ENCODE data around the gene POTEF.
"Not testable (repeated sequence)": the region's sequence is repeated elsewhere in the genome, so short reads cannot be mapped to it uniquely, and the experiment has no call there.

POTEF gene

GRCh38 chr2:130128464-130128863 lies 558 bp downstream of the POTEF start:
- DNase-seq (ENCODE audit: low spot score) = not testable (repeated sequence)

GRCh38 chr2:130127726-130128125 lies 1.3 kb downstream of the POTEF start:
- not testable (repeated sequence) for DNase-seq (ENCODE audit: low spot score)

- DNase-seq (ENCODE audit: low spot score) = not testable (repeated sequence)
Observed at GRCh38 chr2:130120924-130121323, 8.1 kb downstream of the POTEF start.

- not testable (repeated sequence) for DNase-seq (ENCODE audit: low spot score)
Observed at GRCh38 chr2:130102597-130103363, 26.2 kb downstream of the POTEF start.

DNA sequence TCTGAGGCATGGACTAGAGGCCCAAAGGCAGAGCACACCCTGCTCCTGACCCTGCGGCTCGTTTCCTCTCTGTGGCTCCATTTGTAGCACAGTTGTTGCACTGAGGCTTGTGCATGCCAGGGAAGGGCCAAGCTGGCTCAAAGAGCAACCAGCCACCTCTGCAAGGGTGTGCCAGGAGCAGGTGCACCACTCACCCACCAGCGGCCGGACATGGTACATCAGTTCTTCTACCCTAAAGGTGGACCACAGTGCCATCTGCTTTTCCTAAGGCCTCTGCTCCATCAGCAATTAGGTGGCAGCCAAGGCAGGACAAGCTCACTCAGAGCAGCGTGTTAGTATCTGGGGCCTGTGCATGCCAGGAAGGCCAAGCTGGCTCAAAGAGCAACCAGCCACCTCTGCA lies 66.4 kb downstream of the POTEF start:
- not testable (repeated sequence) for DNase-seq (ENCODE audit: low spot score)

DNA sequence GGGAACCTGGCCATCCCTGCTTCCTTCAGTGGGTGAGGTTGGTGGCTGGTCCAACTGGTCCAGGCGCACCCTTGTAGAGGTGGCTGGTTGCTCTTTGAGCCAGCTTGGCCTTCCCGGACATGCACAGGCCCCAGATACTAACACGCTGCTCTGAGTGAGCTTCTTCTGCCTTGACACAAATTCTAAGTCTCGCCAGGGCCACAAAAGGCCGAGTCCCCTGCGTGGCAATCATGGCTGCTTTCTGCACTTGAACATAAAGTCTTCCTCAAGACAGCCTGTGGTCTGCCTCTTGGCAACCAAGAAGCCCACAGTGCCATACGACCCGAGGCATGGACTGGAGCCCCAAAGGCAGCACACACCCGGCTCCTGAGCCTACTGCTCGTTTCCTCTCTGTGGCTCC lies 69.0 kb downstream of the POTEF start:
- not testable (repeated sequence) for DNase-seq (ENCODE audit: low spot score)

DNA sequence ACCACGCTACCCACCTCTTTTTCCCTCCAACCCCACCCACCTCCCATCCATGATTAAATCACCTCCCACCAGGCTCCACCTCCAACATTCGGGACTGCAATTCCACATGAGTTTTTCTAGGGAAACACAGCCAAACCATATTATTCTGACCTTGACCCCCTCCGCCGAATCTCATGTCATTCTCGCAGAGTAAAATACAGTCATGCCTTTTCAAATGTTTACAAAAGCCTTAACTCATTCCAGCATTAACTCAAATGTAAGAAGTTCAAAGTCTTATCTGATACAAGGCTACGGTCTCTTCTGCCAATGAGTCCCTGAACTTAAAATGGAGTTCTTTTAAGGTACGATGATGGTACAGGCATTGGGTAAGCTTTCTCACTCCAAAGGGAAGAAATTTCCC lies 72.7 kb downstream of the POTEF start:
- DNase-seq (ENCODE audit: low spot score) = not testable (repeated sequence)

DNA sequence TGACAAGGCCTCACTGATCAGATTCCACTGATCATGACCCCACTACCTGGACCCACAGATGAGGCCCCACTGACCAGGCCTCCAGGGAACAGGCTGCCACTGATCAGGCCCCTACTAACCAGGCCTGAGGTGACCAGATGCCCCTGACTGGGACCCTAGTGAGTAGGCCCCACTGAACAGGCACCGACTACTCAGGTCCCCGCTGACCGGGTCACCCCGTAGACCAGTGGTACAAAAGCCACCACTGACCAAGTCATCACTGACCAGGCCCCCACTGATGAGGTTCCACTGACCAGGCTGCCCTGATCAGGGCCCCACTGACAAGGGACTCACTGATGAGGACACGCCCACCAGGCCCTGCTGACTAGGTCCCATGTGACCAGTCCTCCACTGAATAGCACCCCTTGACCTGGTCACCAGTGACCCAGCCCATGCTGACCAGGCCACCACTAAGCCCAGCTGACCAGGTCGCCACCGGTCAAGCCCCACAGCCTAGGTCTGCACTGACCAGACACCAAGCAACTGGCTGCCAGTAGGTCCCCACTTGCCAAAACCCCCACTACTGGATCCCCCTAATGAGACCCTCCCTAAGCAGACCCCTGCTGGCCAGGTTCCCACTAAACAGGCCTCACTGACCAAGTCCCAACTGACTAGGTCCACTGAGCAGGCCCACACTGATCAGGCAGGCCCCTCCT lies 75.7 kb downstream of the POTEF start:
- not testable (repeated sequence) for DNase-seq (ENCODE audit: low spot score)

- DNase-seq (ENCODE audit: low spot score) = not testable (repeated sequence)
Observed at GRCh38 chr2:130052376-130052775, 76.6 kb downstream of the POTEF start.

DNA sequence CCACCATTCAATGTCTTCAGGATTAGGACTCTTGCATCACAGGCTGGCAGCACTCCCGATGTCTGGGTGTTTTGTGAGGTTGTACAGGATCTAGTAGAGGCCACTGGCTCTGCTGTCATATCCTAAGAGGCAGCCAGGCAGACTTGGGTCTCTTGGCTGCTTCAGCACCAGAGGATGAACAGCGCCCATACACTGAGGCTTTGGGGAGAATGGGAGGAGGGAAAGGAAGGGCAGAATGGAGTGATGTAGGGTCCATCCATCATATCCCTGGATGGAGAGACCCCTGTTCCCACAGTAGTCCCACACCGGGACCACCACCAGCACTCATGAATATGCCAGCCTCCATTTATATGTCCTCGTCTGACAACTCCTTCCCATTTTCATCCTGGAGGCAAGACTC lies 80.6 kb downstream of the POTEF start:
- not testable (repeated sequence) for DNase-seq (ENCODE audit: low spot score)

DNA sequence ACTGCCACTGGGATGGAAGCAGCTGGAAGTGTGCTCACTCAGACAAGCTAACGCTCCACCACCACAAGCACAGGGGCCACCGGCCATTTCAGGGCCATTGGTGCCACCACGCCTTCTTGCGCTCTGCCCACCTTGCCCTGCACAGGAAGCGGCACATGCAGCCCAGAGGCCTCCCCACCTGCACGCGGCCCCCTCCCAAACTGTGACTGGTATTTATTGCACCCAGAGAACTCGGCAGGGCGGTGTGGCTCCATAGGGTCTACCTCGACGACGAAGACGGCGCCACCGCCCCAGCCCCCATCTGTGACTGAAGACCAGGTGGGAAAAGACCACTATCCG lies 90.8 kb downstream of the POTEF start:
- not testable (repeated sequence) for DNase-seq (ENCODE audit: low spot score)

- DNase-seq (ENCODE audit: low spot score) = not testable (repeated sequence)
Observed at GRCh38 chr2:130025931-130026330, 103.1 kb downstream of the POTEF start.
